Activated CD4-positive, alpha-beta T cell treated with anti-CD3 and anti-CD28 coated beads, Interleukin-2, Interleukin-4, amounts not matched to agents 100 ng/mL and 50 ng/mL, durations not matched to agents 16 hours and 8 hours (primary cell): Measurements from ENCODE around the gene C10orf95.

Source experiments
- DNase-seq: peaks from one replicate; pipeline ENCODE4 v3.0.0-alpha.2; 2020; ENCODE audit warnings: low spot score

C10orf95 gene

GRCh38 chr10:102434394-102435132 is 16.8 kb downstream of the C10orf95 start:
- no peak for DNase-seq

GRCh38 chr10:102433619-102434046 is 17.7 kb downstream of the C10orf95 start:
- no peak for DNase-seq

- peak; percentile 98 for DNase-seq
Measured at GRCh38 chr10:102432162-102432950, 19.0 kb downstream of the C10orf95 start, which contains the start of gene CUEDC2. Gene CUEDC2 (minus strand): TSS chr10:102432574. CDS start chr10:102425188, 7,386 bp downstream.

GRCh38 chr10:102431452-102432124 is 19.8 kb downstream of the C10orf95 start:
- no peak for DNase-seq

GRCh38 chr10:102429468-102429867 is 21.9 kb downstream of the C10orf95 start:
- DNase-seq: no peak

- DNase-seq: no peak
Measured at GRCh38 chr10:102426803-102427287, 24.5 kb downstream of the C10orf95 start.

GRCh38 chr10:102425444-102425843 is 25.9 kb downstream of the C10orf95 start:
- no peak for DNase-seq

- DNase-seq: no peak
Measured at GRCh38 chr10:102424916-102425315, 26.4 kb downstream of the C10orf95 start.

- no peak for DNase-seq
Measured at GRCh38 chr10:102424145-102424544, 27.2 kb downstream of the C10orf95 start.

- no peak for DNase-seq
Measured at GRCh38 chr10:102423372-102423968, 27.9 kb downstream of the C10orf95 start.

GRCh38 chr10:102422545-102423129 is 28.7 kb downstream of the C10orf95 start:
- DNase-seq: peak; percentile 61

- no peak for DNase-seq
Measured at GRCh38 chr10:102421757-102422512, 29.4 kb downstream of the C10orf95 start.

- DNase-seq: no peak
Measured at GRCh38 chr10:102421507-102421756, 29.9 kb downstream of the C10orf95 start.

GRCh38 chr10:102420714-102421506 is 30.4 kb downstream of the C10orf95 start, which contains the start of gene FBXL15:
Gene FBXL15 (plus strand): TSS chr10:102420836. CDS start chr10:102421130, 294 bp downstream.
- peak; percentile 98 for DNase-seq

- DNase-seq: no peak
Measured at GRCh38 chr10:102420181-102420713, 31.1 kb downstream of the C10orf95 start.

GRCh38 chr10:102419269-102420180 is 31.8 kb downstream of the C10orf95 start:
- peak; percentile 71 for DNase-seq

- DNase-seq: no peak
Measured at GRCh38 chr10:102418622-102419268, 32.6 kb downstream of the C10orf95 start, which contains the start of gene PSD. Gene PSD (minus strand): TSS chr10:102418785. CDS start chr10:102417038, 1,747 bp downstream.

- DNase-seq: no peak
Measured at GRCh38 chr10:102416695-102417094, 34.6 kb downstream of the C10orf95 start.
